ENCODE data around the gene CYP2B6.
"Not testable (repeated sequence)": the region's sequence is repeated elsewhere in the genome, so short reads cannot be mapped to it uniquely, and the experiment has no call there.

CYP2B6 gene

GRCh38 chr19:40990972-40991381, at the start of gene CYP2B6:
Gene CYP2B6, plus strand, starts transcription at chr19:40991282. Its CDS starts 24 bp downstream, at chr19:40991306.
- peaks cover 7% of the 10 kb centered on the region for H3K9me3 Mint-ChIP-seq
- no peak within 1 kb of the TSS for H3K4me3 Mint-ChIP-seq
- H3K27me3 Mint-ChIP-seq: no peaks in the 10 kb centered on the region
- peaks cover 7% of the 10 kb centered on the region for H3K4me1 Mint-ChIP-seq (ENCODE audit: low read depth)
- H3K27ac Mint-ChIP-seq: no peak within 1 kb of the TSS
- no peaks in the 10 kb centered on the region for H3K36me3 Mint-ChIP-seq (ENCODE audit: low read depth)

- peaks cover 11% of the 10 kb centered on the region for H3K27me3 Mint-ChIP-seq
- no peaks in the 10 kb centered on the region for H3K36me3 Mint-ChIP-seq (ENCODE audit: low read depth)
- no peaks in the 10 kb centered on the region for H3K9me3 Mint-ChIP-seq
- no peak overlapping the region for H3K4me3 Mint-ChIP-seq
- no peak overlapping the region for H3K27ac Mint-ChIP-seq
- no peaks in the 10 kb centered on the region for H3K4me1 Mint-ChIP-seq (ENCODE audit: low read depth)
Observed at GRCh38 chr19:40941481-40942219, 49.4 kb upstream of the CYP2B6 start.

GRCh38 chr19:40945645-40946044, 45.4 kb upstream of the CYP2B6 start:
- H3K27me3 Mint-ChIP-seq: peaks cover 8% of the 10 kb centered on the region
- H3K27ac Mint-ChIP-seq: no peak overlapping the region
- no peaks in the 10 kb centered on the region for H3K4me1 Mint-ChIP-seq (ENCODE audit: low read depth)
- H3K4me3 Mint-ChIP-seq: no peak overlapping the region
- no peaks in the 10 kb centered on the region for H3K36me3 Mint-ChIP-seq (ENCODE audit: low read depth)
- H3K9me3 Mint-ChIP-seq: no peaks in the 10 kb centered on the region

- H3K4me3 Mint-ChIP-seq: no peak overlapping the region
- H3K9me3 Mint-ChIP-seq: peaks cover 4% of the 10 kb centered on the region
Observed at GRCh38 chr19:40947114-40947513, 44.0 kb upstream of the CYP2B6 start.

GRCh38 chr19:40947573-40947972, 43.5 kb upstream of the CYP2B6 start:
- Mint-ChIP-seq H3K27ac (no peak overlapping the region), H3K9me3 (peaks cover 6% of the 10 kb centered on the region), H3K4me3 (no peak overlapping the region)

More at GRCh38 chr19:40947114-40947513, 44.0 kb upstream of the CYP2B6 start:
- H3K27me3 Mint-ChIP-seq: peaks cover 8% of the 10 kb centered on the region
- no peaks in the 10 kb centered on the region for H3K36me3 Mint-ChIP-seq (ENCODE audit: low read depth)
- H3K4me1 Mint-ChIP-seq (ENCODE audit: low read depth): no peaks in the 10 kb centered on the region
- H3K27ac Mint-ChIP-seq: no peak overlapping the region

GRCh38 chr19:40948580-40949299, 42.3 kb upstream of the CYP2B6 start:
- peaks cover 8% of the 10 kb centered on the region for H3K27me3 Mint-ChIP-seq

More at GRCh38 chr19:40947573-40947972, 43.5 kb upstream of the CYP2B6 start:
- H3K27me3 Mint-ChIP-seq: peaks cover 8% of the 10 kb centered on the region
- no peaks in the 10 kb centered on the region for H3K36me3 Mint-ChIP-seq (ENCODE audit: low read depth)
- H3K4me1 Mint-ChIP-seq (ENCODE audit: low read depth): no peaks in the 10 kb centered on the region

GRCh38 chr19:40954573-40954972, 36.5 kb upstream of the CYP2B6 start:
- H3K9me3 Mint-ChIP-seq: peaks cover 40% of the 10 kb centered on the region
- no peaks in the 10 kb centered on the region for H3K36me3 Mint-ChIP-seq (ENCODE audit: low read depth)

More at GRCh38 chr19:40948580-40949299, 42.3 kb upstream of the CYP2B6 start:
- Mint-ChIP-seq H3K4me1 (ENCODE audit: low read depth) (no peaks in the 10 kb centered on the region), H3K4me3 (no peak overlapping the region), H3K27ac (no peak overlapping the region), H3K9me3 (peaks cover 16% of the 10 kb centered on the region), H3K36me3 (ENCODE audit: low read depth) (no peaks in the 10 kb centered on the region)

GRCh38 chr19:40959338-40959737, 31.7 kb upstream of the CYP2B6 start:
- peaks cover 18% of the 10 kb centered on the region for H3K9me3 Mint-ChIP-seq
- no peaks in the 10 kb centered on the region for H3K4me1 Mint-ChIP-seq (ENCODE audit: low read depth)
- peaks cover 18% of the 10 kb centered on the region for H3K27me3 Mint-ChIP-seq
- no peaks in the 10 kb centered on the region for H3K36me3 Mint-ChIP-seq (ENCODE audit: low read depth)
- H3K4me3 Mint-ChIP-seq: no peak overlapping the region
- H3K27ac Mint-ChIP-seq: no peak overlapping the region

More at GRCh38 chr19:40954573-40954972, 36.5 kb upstream of the CYP2B6 start:
- H3K27ac Mint-ChIP-seq: no peak overlapping the region
- H3K27me3 Mint-ChIP-seq: no peaks in the 10 kb centered on the region
- no peak overlapping the region for H3K4me3 Mint-ChIP-seq
- no peaks in the 10 kb centered on the region for H3K4me1 Mint-ChIP-seq (ENCODE audit: low read depth)

GRCh38 chr19:40960062-40960685, 30.9 kb upstream of the CYP2B6 start:
- Mint-ChIP-seq H3K36me3 (ENCODE audit: low read depth) (no peaks in the 10 kb centered on the region), H3K27me3 (peaks cover 18% of the 10 kb centered on the region), H3K9me3 (peaks cover 12% of the 10 kb centered on the region), H3K27ac (no peak overlapping the region), H3K4me3 (no peak overlapping the region), H3K4me1 (ENCODE audit: low read depth) (no peaks in the 10 kb centered on the region)

GRCh38 chr19:40960780-40961179, 30.3 kb upstream of the CYP2B6 start:
- H3K9me3 Mint-ChIP-seq: peaks cover 12% of the 10 kb centered on the region
- H3K27ac Mint-ChIP-seq: no peak overlapping the region
- no peak overlapping the region for H3K4me3 Mint-ChIP-seq
- H3K27me3 Mint-ChIP-seq: peaks cover 18% of the 10 kb centered on the region
- no peaks in the 10 kb centered on the region for H3K4me1 Mint-ChIP-seq (ENCODE audit: low read depth)
- H3K36me3 Mint-ChIP-seq (ENCODE audit: low read depth): no peaks in the 10 kb centered on the region

GRCh38 chr19:40962460-40962961, 28.6 kb upstream of the CYP2B6 start:
- H3K27me3 Mint-ChIP-seq: peaks cover 18% of the 10 kb centered on the region
- H3K9me3 Mint-ChIP-seq: no peaks in the 10 kb centered on the region
- no peak overlapping the region for H3K27ac Mint-ChIP-seq
- H3K4me1 Mint-ChIP-seq (ENCODE audit: low read depth): peaks cover 1% of the 10 kb centered on the region
- H3K4me3 Mint-ChIP-seq: no peak overlapping the region
- no peaks in the 10 kb centered on the region for H3K36me3 Mint-ChIP-seq (ENCODE audit: low read depth)

GRCh38 chr19:40964361-40964760, 26.7 kb upstream of the CYP2B6 start:
- H3K9me3 Mint-ChIP-seq; H3K27ac Mint-ChIP-seq; H3K36me3 Mint-ChIP-seq (ENCODE audit: low read depth); H3K4me3 Mint-ChIP-seq: not testable (repeated sequence)
- H3K4me1 Mint-ChIP-seq (ENCODE audit: low read depth): peaks cover 12% of the 10 kb centered on the region
- H3K27me3 Mint-ChIP-seq: peaks cover 18% of the 10 kb centered on the region

GRCh38 chr19:40965351-40965750, 25.7 kb upstream of the CYP2B6 start:
- not testable (repeated sequence) for H3K4me3 Mint-ChIP-seq; H3K9me3 Mint-ChIP-seq; H3K36me3 Mint-ChIP-seq (ENCODE audit: low read depth); H3K27ac Mint-ChIP-seq
- Mint-ChIP-seq H3K4me1 (ENCODE audit: low read depth) (peaks cover 22% of the 10 kb centered on the region), H3K27me3 (peaks cover 18% of the 10 kb centered on the region)

- Mint-ChIP-seq H3K27me3 (peaks cover 10% of the 10 kb centered on the region), H3K4me1 (ENCODE audit: low read depth) (peaks cover 32% of the 10 kb centered on the region)
- not testable (repeated sequence) for H3K36me3 Mint-ChIP-seq (ENCODE audit: low read depth); H3K9me3 Mint-ChIP-seq; H3K27ac Mint-ChIP-seq; H3K4me3 Mint-ChIP-seq
Observed at GRCh38 chr19:40966591-40966990, 24.5 kb upstream of the CYP2B6 start.

- not testable (repeated sequence) for H3K36me3 Mint-ChIP-seq (ENCODE audit: low read depth); H3K27ac Mint-ChIP-seq; H3K27me3 Mint-ChIP-seq; H3K9me3 Mint-ChIP-seq; H3K4me3 Mint-ChIP-seq
- peaks cover 32% of the 10 kb centered on the region for H3K4me1 Mint-ChIP-seq (ENCODE audit: low read depth)
Observed at GRCh38 chr19:40968065-40968464, 23.0 kb upstream of the CYP2B6 start.
